Testis (tissue), 3 donors: Measurements from ENCODE around the gene AIFM3. TPM values are rescaled to one million over a fixed set of nuclear protein-coding genes. Genes with fewer than 3 reads are reported as not detected.

Source experiments
- DNase-seq: peaks from one replicate; pipeline ENCODE4 v3.0.0-alpha.2; 2019
- H3K27ac ChIP-seq, 2 donors: fragments of 200-600 bp; sonication (generic); one replicate each; pipeline ENCODE4 v1.5.1; 2019
- H3K27me3 ChIP-seq: fragments of 200-600 bp; sonication (generic); one replicate; pipeline ENCODE4 v1.5.1; 2019
- H3K36me3 ChIP-seq: fragments of 200-600 bp; sonication (generic); one replicate; pipeline ENCODE4 v1.5.1; 2017; ENCODE audit warnings: low read depth; ENCODE audit errors: missing control alignments
- H3K4me1 ChIP-seq: fragments of 200-600 bp; sonication (generic); one replicate; pipeline ENCODE4 v1.5.1; 2019
- H3K4me3 ChIP-seq, 2 donors: fragments of 200-600 bp; sonication (generic); one replicate each; pipeline ENCODE4 v1.5.1; 2017 to 2019
- H3K9me3 ChIP-seq: fragments of 200-600 bp; sonication (generic); one replicate; pipeline ENCODE4 v1.5.1; 2017
- CTCF ChIP-seq, 3 experiments: fragments of 450-650 bp in 2 of 3; fragments of 200-600 bp in 1 of 3; sonication (generic) in 1 of 3; IDR thresholded peaks; one replicate each; pipeline ENCODE4 v1.5.1; 2016 to 2019; ENCODE audit warnings: antibody characterized with exemption in 3 of 3, mild to moderate bottlenecking in 2 of 3, moderate library complexity in 1 of 3
- POLR2A ChIP-seq: fragments of 450-650 bp; IDR thresholded peaks from one replicate; pipeline ENCODE4 v1.6.1; 2017; ENCODE audit warnings: antibody characterized with exemption, mild to moderate bottlenecking, moderate library complexity
- WGBS, 2 donors: methylation state at CpG; one replicate each; pipeline ENCODE4 v1.1.5; 2018; 5-methylcytosine and 5-hydroxymethylcytosine counted together
- intact Hi-C: fragments of 100-400 bp; cut with DNase I; formaldehyde crosslinking; loops from one replicate; pipeline ENCODE4 v1.15.1; 2023; ENCODE audit warnings: low total_unique reads
- polyA plus RNA-seq: library from polyadenylated mRNA; stranded (reverse); fragments of 350-450 nt; fragmentation: Illumina TruSeq; extraction: RNeasy Lipid Tissue Mini Kit (QIAGEN cat#74804); gene quantifications from one replicate; pipeline ENCODE4 v1.2.3, GENCODE V29; 2014; ENCODE audit warnings: low read depth, low replicate concordance; ENCODE audit not compliant: insufficient read depth
- total RNA-seq, 2 donors: library from RNA; depleted of rRNA; stranded (reverse); fragments of >200 nt; gene quantifications; one replicate each; pipeline ENCODE4 v1.2.3, GENCODE V29; 2016

AIFM3 gene
- total and polyA plus RNA-seq, 3 donors from 2014 or later = 0.88 to 2.9 (median 1.6) TPM

GRCh38 chr22:20998411-20999336, 31.6 kb downstream of the AIFM3 start:
- Histone ChIP-seq H3K27me3 (no peaks in the 10 kb centered on the region), H3K9me3 (no peaks in the 10 kb centered on the region), H3K4me1 (peaks cover 18% of the 10 kb centered on the region), H3K27ac (no peak overlapping the region), H3K4me3 (no peak overlapping the region), H3K36me3 (no peaks in the 10 kb centered on the region)
- TF ChIP-seq CTCF (IDR thresholded peaks at IDR 0.05) (no peak), POLR2A (no peak)
- intact Hi-C loops = no loop called here
- DNase-seq = no peak
- WGBS, 2 donors = 57 to 68% methylated on average over 6 to 7 of the region's 7 CpGs

- 85 to 89% methylated on average over 9 to 27 of the region's 27 CpGs for WGBS, 2 donors
- intact Hi-C loops = no loop called here
- Histone ChIP-seq H3K36me3 (no peaks in the 10 kb centered on the region), H3K9me3 (no peaks in the 10 kb centered on the region), H3K4me1 (peaks cover 21% of the 10 kb centered on the region), H3K27me3 (no peaks in the 10 kb centered on the region), H3K4me3 (no peak overlapping the region), H3K27ac (peak overlapping the region in 1 of 2 donors; percentile 94)
- no peak for DNase-seq
- TF ChIP-seq CTCF (IDR thresholded peaks at IDR 0.05) = no peak
- TF ChIP-seq POLR2A = no peak
Measured at GRCh38 chr22:20999350-21000206, 32.5 kb downstream of the AIFM3 start.

GRCh38 chr22:21000207-21000986, 33.3 kb downstream of the AIFM3 start:
- H3K27ac ChIP-seq = peak overlapping the region in 1 of 2 donors; percentile 94
- WGBS, 2 donors = 24 to 46% methylated on average over 16 to 22 of the region's 22 CpGs
- H3K4me1 ChIP-seq = peaks cover 21% of the 10 kb centered on the region
- no peak for DNase-seq
- no peaks in the 10 kb centered on the region for H3K27me3 ChIP-seq
- H3K4me3 ChIP-seq = peak overlapping the region; percentile 69 to 85
- intact Hi-C loops = no loop called here
- no peaks in the 10 kb centered on the region for H3K36me3 ChIP-seq
- no peak for TF ChIP-seq POLR2A
- TF ChIP-seq CTCF (IDR thresholded peaks at IDR 0.05) = no peak
- no peaks in the 10 kb centered on the region for H3K9me3 ChIP-seq

- Histone ChIP-seq H3K27ac (peak overlapping the region; percentile 94), H3K9me3 (no peaks in the 10 kb centered on the region), H3K4me1 (peaks cover 21% of the 10 kb centered on the region), H3K27me3 (no peaks in the 10 kb centered on the region), H3K4me3 (peak overlapping the region; percentile 69 to 85), H3K36me3 (no peaks in the 10 kb centered on the region)
- 0% methylated on average over 26 of the region's 26 CpGs; no CpG with 5 or more reads in 1 of the 2 donors for WGBS, 2 donors
- no peak for TF ChIP-seq CTCF (IDR thresholded peaks at IDR 0.05)
- no peak for TF ChIP-seq POLR2A
- intact Hi-C loops = no loop called here
- no peak for DNase-seq
Measured at GRCh38 chr22:21000987-21001600, 34.0 kb downstream of the AIFM3 start.
